Esophagus muscularis mucosa (tissue), 4 donors: Measurements from ENCODE around the gene ATP10A. TPM values are rescaled to one million over a fixed set of nuclear protein-coding genes. Genes with fewer than 3 reads are reported as not detected.

Experiments used
- DNase-seq: peaks from one replicate; pipeline ENCODE4 v3.0.0-alpha.2; 2017; ENCODE audit errors: extremely low spot score
- H3K27ac ChIP-seq, 4 donors: fragments of 200-600 bp; sonication (generic); replicated peaks in 1 of 4; 1 replicate in 3 of 4; 2 replicates in 1 of 4; pipeline ENCODE4 v1.5.1; 2016 to 2019; ENCODE audit warnings: mild to moderate bottlenecking in 1 of 4
- H3K27me3 ChIP-seq, 4 donors: fragments of 200-600 bp; sonication (generic); one replicate each; pipeline versions ENCODE4 v1.5.1 to v1.6.0; 2016 to 2019
- H3K36me3 ChIP-seq, 4 donors: fragments of 200-600 bp; sonication (generic); one replicate each; pipeline ENCODE4 v1.5.1; 2016 to 2019
- H3K4me1 ChIP-seq, 4 donors: fragments of 200-600 bp; sonication (generic); one replicate each; pipeline ENCODE4 v1.5.1; 2016 to 2019
- H3K4me3 ChIP-seq, 4 donors: fragments of 200-600 bp; sonication (generic); 1 replicate in 2 of 4; 2 replicates in 2 of 4; pipeline ENCODE4 v1.5.1; 2016 to 2019; ENCODE audit warnings: mild to moderate bottlenecking in 4 of 4, moderate library complexity in 1 of 4
- H3K9me3 ChIP-seq, 4 donors: fragments of 200-600 bp; sonication (generic); 1 replicate in 3 of 4; 2 replicates in 1 of 4; pipeline ENCODE4 v1.5.1; 2016 to 2019
- EP300 ChIP-seq: sonication (generic); formaldehyde crosslinking; IDR thresholded peaks from one replicate; pipeline ENCODE4 v1.6.1; 2017; ENCODE audit warnings: antibody characterized with exemption
- POLR2A ChIP-seq: fragments of 450-650 bp; IDR thresholded peaks from one replicate; pipeline ENCODE4 v1.6.1; 2017; ENCODE audit warnings: antibody characterized with exemption, moderate library complexity, mild to moderate bottlenecking, low read depth
- POLR2AphosphoS5 ChIP-seq, 2 donors: sonication (generic); formaldehyde crosslinking; IDR thresholded peaks; one replicate each; pipeline ENCODE4 v1.6.1; 2017; ENCODE audit warnings: antibody characterized with exemption in 2 of 2
- WGBS: methylation state at CpG from one replicate; pipeline ENCODE4 v1.1.5; 2018; 5-methylcytosine and 5-hydroxymethylcytosine counted together
- intact Hi-C: fragments of 100-400 bp; cut with DNase I; formaldehyde crosslinking; loops from one replicate; pipeline ENCODE4 v1.15.1; 2023
- total RNA-seq, 4 donors: library from RNA; depleted of rRNA; stranded (reverse); fragments of >200 nt; gene quantifications; one replicate each; pipeline versions ENCODE4 v1.1.0 to v1.2.1, GENCODE V29; 2016
- TF ChIP-seq, protein P1 (sequence below), 3 experiments: fragments of 200-600 bp in 2 of 3; fragments of 450-650 bp in 1 of 3; sonication (generic) in 2 of 3; IDR thresholded peaks; one replicate each; pipeline ENCODE4 v1.5.1; 2017 to 2019; ENCODE audit warnings: antibody characterized with exemption in 3 of 3, mild to moderate bottlenecking in 2 of 3, moderate library complexity in 1 of 3

ATP10A gene
- total RNA-seq, 4 donors from 2014 or later = 23.9 to 51.9 (median 32.6) TPM

DNA sequence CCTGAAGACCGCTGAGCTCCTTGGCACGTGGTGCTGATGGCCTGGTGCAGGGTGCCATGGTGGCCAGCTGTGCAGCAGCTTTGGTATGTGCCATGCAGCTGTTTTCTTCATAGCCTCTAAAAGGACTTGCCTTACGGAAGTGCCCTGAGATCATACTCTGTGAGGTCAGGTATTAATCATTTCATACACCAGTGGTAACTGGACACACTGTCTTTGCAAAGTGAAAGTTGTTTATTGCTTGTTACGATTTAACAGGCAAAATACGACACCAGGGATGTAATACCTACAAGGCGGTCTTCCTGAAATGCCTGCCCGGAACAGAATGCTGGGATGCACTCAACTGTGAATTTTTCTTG is 184.6 kb downstream of the ATP10A start:
- Histone ChIP-seq H3K4me3 (no peak overlapping the region), H3K27me3 (no peaks in the 10 kb centered on the region), H3K36me3 (peaks cover 0 to 33% (median 19%) of the 10 kb centered on the region in 4 donors), H3K9me3 (no peaks in the 10 kb centered on the region), H3K4me1 (peaks cover 15 to 76% (median 58%) of the 10 kb centered on the region in 4 donors), H3K27ac (peak overlapping the region in 1 of 4 donors; percentile 12)
- DNase-seq = no peak
- intact Hi-C loops = no loop called here
- 93% methylated on average over 7 of the region's 7 CpGs for WGBS
- TF ChIP-seq, protein P1, sequence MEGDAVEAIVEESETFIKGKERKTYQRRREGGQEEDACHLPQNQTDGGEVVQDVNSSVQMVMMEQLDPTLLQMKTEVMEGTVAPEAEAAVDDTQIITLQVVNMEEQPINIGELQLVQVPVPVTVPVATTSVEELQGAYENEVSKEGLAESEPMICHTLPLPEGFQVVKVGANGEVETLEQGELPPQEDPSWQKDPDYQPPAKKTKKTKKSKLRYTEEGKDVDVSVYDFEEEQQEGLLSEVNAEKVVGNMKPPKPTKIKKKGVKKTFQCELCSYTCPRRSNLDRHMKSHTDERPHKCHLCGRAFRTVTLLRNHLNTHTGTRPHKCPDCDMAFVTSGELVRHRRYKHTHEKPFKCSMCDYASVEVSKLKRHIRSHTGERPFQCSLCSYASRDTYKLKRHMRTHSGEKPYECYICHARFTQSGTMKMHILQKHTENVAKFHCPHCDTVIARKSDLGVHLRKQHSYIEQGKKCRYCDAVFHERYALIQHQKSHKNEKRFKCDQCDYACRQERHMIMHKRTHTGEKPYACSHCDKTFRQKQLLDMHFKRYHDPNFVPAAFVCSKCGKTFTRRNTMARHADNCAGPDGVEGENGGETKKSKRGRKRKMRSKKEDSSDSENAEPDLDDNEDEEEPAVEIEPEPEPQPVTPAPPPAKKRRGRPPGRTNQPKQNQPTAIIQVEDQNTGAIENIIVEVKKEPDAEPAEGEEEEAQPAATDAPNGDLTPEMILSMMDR (IDR thresholded peaks at IDR 0.05) = no peak
- TF ChIP-seq POLR2A (no peak), POLR2AphosphoS5 (IDR thresholded peaks at IDR 0.05) (no peak), EP300 (no peak)

DNA sequence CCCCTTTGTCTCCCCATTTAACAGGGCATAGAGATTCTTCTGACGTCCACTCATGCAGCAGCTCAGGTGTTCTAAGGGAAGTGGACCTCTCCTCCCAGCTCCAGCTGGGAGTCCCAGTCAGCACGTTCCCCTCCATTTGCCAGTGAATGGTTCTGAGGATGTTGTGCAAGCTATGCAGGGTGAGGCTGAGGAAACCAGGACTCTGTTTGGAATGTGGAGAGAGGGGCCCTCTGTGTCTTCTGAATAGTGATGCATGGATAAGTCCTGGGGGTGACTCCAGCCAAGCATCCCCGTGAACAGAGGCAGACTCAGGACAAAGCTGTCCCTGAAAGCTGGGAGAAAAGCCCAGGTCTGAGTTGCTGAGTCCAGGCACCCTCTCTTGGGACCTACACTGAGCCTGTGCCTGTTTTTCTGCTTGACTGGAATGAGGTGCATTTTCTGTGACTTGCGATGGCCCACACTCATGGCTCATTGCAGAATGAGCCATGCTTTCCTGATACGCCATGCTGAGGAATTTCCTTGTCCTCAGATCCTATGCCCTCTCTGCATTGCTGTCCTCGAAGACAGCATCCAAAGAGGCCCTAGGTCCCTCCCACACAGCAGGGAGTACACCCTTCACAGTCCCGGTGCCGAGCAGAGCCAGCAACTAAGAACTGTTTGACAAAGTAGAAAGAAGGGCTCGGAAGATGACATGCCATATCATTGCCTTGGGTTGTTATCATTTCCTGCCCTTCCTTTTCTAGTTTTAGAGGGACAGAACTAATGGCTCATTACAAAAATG is 185.2 kb downstream of the ATP10A start:
- 88% methylated on average over 8 of the region's 9 CpGs for WGBS
- peaks cover 9 to 76% (median 58%) of the 10 kb centered on the region in 4 donors for H3K4me1 ChIP-seq
- H3K27ac ChIP-seq = peak overlapping the region in 3 of 4 donors; percentile 5 to 34 (median 12)
- intact Hi-C loops = no loop called here
- no peaks in the 10 kb centered on the region for H3K27me3 ChIP-seq
- H3K4me3 ChIP-seq = no peak overlapping the region
- H3K9me3 ChIP-seq = no peaks in the 10 kb centered on the region
- no peak for DNase-seq
- TF ChIP-seq, protein P1 (IDR thresholded peaks at IDR 0.05) = no peak
- TF ChIP-seq EP300 = no peak
- TF ChIP-seq POLR2A = no peak
- TF ChIP-seq POLR2AphosphoS5 (IDR thresholded peaks at IDR 0.05) = no peak
- H3K36me3 ChIP-seq = peaks cover 0 to 33% (median 19%) of the 10 kb centered on the region in 4 donors

DNA sequence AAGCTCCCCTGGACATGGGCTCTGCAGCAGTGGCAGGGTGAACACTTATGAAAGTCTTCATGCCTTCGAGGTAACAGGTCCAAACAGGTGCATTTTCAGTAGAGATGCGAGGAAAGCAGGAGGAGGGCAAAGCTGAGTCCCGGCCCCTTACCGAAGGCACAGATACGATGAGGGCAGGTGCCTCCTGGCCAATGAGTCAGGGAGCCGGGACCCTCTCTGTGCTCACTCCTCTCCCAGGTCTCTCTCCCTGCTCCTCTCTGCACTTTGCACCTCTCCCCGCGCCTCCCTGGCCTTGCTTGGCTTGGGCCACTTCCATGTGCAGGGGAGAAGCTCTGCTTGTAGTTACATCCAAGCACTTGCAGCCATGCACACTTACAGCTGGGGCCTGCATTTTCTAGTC is 187.1 kb downstream of the ATP10A start:
- intact Hi-C loops = no loop called here
- Histone ChIP-seq H3K36me3 (peaks cover 0 to 33% (median 19%) of the 10 kb centered on the region in 4 donors), H3K27ac (peak overlapping the region; percentile 85 to 94 (median 90)), H3K9me3 (no peaks in the 10 kb centered on the region), H3K4me1 (peaks cover 8 to 77% (median 59%) of the 10 kb centered on the region in 4 donors), H3K27me3 (no peaks in the 10 kb centered on the region), H3K4me3 (no peak overlapping the region)
- no peak for TF ChIP-seq POLR2A
- TF ChIP-seq, protein P1 (IDR thresholded peaks at IDR 0.05) = no peak
- TF ChIP-seq POLR2AphosphoS5 (IDR thresholded peaks at IDR 0.05) = no peak
- no peak for TF ChIP-seq EP300
- DNase-seq = no peak
- 90% methylated on average over 8 of the region's 8 CpGs for WGBS

DNA sequence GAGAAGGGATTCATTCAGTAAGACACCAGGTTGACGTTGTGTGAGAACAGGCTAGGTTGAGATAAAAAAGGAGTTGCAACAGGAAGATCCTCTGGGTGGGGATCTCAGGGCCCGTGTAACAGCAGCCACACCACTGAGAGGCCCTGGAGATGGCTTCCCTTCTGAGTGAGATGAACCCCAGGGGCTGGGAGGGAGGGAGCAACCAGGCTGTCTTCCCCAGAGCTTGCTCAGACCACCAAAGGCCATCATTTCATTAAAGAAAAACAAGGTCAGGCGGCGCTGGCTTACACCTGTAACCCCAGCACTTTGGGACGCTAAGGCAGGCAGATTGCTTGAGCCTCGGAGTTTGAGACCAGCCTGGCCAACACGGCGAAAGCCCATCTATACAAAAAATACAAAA is 187.7 kb downstream of the ATP10A start:
- no peaks in the 10 kb centered on the region for H3K9me3 ChIP-seq
- peaks cover 0 to 26% (median 16%) of the 10 kb centered on the region in 4 donors for H3K36me3 ChIP-seq
- H3K4me3 ChIP-seq = no peak overlapping the region
- no peaks in the 10 kb centered on the region for H3K27me3 ChIP-seq
- intact Hi-C loops = loop anchor here (2.0 kb wide), 1 partner anchor 61 kb away; no protein-coding TSS in a partner anchor
- 77% methylated on average over 8 of the region's 8 CpGs for WGBS
- no peak for TF ChIP-seq POLR2AphosphoS5 (IDR thresholded peaks at IDR 0.05)
- TF ChIP-seq, protein P1 (IDR thresholded peaks at IDR 0.05) = no peak
- TF ChIP-seq POLR2A = no peak
- TF ChIP-seq EP300 = no peak
- H3K4me1 ChIP-seq = peaks cover 15 to 83% (median 66%) of the 10 kb centered on the region in 4 donors
- DNase-seq = no peak
- H3K27ac ChIP-seq = peak overlapping the region; percentile 85 to 94 (median 90)
